Coronary artery (tissue), 2 donors: ENCODE measurements around the gene AZIN2.

Experiments
- DNase-seq: peaks from one replicate; pipeline ENCODE4 v3.0.0-alpha.2; 2017; ENCODE audit warnings: low spot score
- H3K27ac ChIP-seq, 2 donors: fragments of 200-600 bp; sonication (generic); one replicate each; pipeline ENCODE4 v1.5.1; 2016 to 2019
- H3K4me3 ChIP-seq: fragments of 200-600 bp; sonication (generic); 2 replicates; pipeline ENCODE4 v1.5.1; 2016; ENCODE audit warnings: mild to moderate bottlenecking, moderate library complexity
- TF ChIP-seq, protein P1 (sequence below): fragments of 200-600 bp; sonication (generic); IDR thresholded peaks from one replicate; pipeline ENCODE4 v1.5.1; 2019; ENCODE audit warnings: antibody characterized with exemption

The AZIN2 gene

DNA sequence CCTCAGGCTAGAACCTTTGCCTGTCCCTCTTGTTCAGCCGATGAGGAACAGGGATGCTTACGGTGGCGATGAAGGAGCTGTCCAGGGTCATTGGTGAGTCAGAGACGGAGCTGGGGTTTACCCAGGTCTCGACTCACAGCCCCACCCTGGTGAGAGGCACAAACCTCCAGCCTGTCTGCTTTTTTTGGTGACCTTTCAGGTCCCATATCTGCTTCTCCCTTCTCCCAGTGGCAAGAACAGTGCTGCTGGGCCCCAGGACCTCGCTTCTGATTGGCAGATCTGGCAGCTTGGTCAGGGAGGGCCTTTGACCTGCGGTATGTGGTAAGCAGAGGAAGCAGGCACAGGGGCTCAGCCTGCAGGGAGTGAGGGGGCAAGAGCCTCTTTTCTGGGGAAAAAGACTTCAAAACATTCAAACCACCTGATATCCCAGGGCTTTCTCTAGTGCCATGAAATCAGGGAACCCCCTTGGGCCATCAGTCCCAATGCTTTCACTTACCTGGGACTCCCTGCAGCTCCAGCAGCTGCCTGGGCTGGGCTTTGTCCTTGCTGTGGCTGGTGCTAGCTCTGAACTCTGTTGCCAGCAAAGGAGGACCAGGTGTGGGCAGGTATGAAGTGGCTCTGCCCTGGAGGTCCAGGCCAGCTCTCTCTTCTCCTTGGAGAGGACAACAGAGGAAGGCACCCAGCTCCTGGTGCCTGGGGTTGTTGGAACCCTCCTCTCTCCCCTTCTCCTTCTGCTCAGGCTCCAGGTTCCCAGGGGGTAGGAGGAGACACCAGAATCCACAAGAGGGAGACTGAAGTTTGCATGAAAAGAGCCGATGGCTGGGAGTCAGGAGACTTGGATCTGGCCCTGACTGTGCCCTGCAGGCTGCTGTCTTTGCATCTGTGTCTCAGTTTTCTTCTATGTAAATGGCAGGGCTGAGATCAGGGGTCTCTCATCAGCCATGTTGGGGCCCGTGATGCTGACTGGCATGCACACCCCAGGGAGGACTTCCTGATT, 59.5 kb downstream of the AZIN2 start:
- TF ChIP-seq, protein P1, sequence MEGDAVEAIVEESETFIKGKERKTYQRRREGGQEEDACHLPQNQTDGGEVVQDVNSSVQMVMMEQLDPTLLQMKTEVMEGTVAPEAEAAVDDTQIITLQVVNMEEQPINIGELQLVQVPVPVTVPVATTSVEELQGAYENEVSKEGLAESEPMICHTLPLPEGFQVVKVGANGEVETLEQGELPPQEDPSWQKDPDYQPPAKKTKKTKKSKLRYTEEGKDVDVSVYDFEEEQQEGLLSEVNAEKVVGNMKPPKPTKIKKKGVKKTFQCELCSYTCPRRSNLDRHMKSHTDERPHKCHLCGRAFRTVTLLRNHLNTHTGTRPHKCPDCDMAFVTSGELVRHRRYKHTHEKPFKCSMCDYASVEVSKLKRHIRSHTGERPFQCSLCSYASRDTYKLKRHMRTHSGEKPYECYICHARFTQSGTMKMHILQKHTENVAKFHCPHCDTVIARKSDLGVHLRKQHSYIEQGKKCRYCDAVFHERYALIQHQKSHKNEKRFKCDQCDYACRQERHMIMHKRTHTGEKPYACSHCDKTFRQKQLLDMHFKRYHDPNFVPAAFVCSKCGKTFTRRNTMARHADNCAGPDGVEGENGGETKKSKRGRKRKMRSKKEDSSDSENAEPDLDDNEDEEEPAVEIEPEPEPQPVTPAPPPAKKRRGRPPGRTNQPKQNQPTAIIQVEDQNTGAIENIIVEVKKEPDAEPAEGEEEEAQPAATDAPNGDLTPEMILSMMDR: no peak
- no peak for DNase-seq
- no peak overlapping the region for H3K27ac ChIP-seq
- H3K4me3 ChIP-seq: no peak overlapping the region

DNA sequence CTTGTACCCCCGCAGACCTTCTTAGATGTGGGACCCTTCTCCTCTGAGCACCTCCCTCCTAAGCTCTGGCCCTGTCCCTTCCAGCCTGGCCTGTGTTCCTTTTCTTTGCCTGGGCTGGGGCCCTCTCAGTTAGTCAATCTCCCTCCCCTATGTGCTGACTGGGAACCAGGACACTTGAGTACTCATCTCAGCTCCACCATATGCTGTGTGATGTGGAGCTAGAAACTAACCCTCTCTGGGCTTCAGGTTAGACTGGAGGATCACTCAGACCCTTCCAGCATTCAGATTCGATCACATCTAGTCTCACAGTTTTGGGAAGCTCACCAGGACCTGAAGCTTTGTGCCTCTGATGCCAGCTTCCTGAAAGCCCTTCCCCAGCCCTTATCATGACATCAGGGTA, 60.3 kb downstream of the AZIN2 start:
- no peak overlapping the region for H3K4me3 ChIP-seq
- no peak overlapping the region for H3K27ac ChIP-seq
- TF ChIP-seq, protein P1: no peak
- no peak for DNase-seq

DNA sequence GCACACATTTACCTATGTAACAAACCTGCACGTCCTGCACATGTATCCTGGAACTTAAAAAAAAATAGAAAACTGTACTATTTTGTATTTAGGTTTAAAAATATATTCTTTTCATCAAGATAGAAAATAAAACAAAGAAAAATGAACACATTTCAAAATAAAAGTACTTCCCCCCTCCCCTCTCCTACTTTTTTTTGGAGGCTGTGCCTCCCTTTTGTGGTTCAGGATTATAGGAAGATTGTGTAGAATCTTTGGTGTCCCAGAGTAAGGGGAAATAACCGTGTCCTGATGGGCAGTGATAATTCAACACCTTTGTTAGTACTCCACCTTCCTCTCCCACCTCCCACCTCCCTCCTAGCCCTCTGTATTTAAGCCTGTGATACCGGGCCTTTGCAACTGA, 60.8 kb downstream of the AZIN2 start:
- no peak overlapping the region for H3K27ac ChIP-seq

DNA sequence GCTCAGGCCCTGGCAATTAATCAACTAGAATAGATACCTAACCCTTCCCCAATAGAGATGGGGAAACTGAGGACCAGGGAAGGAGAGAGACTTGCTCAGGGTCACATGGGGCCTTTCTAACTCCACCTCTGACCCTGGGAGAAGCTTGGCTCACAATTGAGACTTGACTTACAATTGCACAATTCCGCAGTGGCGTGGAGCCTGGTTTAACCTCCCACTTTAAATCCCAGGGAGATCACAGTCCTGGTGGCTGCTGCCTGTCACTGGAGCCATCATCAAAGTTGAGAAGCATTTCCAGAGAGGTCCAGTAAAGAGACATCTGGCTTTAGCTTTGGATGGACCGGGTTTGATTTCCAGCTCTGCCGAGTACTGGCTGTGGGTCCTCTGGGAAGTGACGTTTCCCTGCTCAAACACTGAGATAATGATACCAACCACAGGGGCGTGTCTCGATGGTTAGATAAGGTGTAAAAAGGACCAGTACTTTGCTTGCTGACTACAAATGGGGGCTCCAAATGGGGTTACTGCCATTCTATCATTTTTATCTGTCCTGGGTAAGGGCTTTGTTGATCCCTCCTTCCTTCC, 61.6 kb downstream of the AZIN2 start:
- H3K27ac ChIP-seq: peak overlapping the region in 1 of 2 donors; percentile 12
- no peak overlapping the region for H3K4me3 ChIP-seq
- TF ChIP-seq, protein P1: no peak
- no peak for DNase-seq

More for the DNA sequence above, 60.8 kb downstream of the AZIN2 start:
- TF ChIP-seq, protein P1: no peak
- no peak overlapping the region for H3K4me3 ChIP-seq
- DNase-seq: no peak

DNA sequence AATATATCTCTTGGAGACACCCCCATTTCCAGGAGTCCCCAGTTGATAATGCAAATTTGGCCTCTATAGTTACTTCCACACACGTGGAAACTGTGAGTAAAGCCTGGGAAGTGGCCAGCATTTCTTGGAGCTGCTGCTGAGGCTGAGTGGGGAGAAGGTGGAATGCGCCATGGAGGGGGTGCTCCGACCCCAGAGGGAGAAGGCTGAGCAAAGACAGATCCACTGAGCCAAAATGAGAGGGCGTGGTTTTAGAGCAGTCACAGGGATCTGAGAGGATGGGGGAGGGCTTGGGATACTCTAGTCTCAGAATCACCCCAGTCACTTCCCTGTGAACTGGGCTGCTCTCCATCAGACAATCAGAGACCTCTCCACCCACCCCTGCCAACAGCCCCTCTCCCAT, 62.2 kb downstream of the AZIN2 start:
- Histone ChIP-seq H3K4me3 (no peak overlapping the region), H3K27ac (peak overlapping the region in 1 of 2 donors; percentile 12)
- TF ChIP-seq, protein P1: no peak
- no peak for DNase-seq

DNA sequence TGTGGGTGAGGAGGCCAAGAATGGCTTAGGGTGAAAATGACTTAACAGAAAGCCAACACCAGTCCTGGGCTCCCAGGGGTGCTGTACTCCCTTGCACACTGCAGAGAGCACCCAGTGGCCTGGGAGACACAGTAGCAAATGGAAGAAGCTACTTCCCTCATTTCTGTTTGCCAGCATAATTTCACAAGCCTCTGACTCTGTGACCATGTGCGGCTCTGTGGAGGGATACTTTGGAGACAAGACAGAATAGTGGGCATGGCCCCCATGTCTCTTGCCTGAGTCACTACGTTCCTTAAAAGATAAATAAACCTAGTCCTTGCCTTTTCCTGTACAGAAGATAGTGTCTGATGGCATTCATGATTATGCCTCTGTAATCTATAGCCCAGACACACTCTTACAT, 62.7 kb downstream of the AZIN2 start:
- Histone ChIP-seq H3K4me3 (no peak overlapping the region), H3K27ac (no peak overlapping the region)
- TF ChIP-seq, protein P1: no peak
- DNase-seq: no peak
